HEK293 (cell line): ENCODE data around the gene C4BPB.

Experiments
- CTCF ChIA-PET: fragments of 350-600 bp; formaldehyde crosslinking; extraction: SDS; loops from one replicate; lab custom pipeline; 2021; ENCODE audit warnings: antibody characterized with exemption; lab: Yijun Ruan, JAX
- POLR2A ChIA-PET: fragments of 300-600 bp; formaldehyde crosslinking; extraction: SDS; loops from one replicate; lab custom pipeline; 2020; ENCODE audit warnings: antibody characterized with exemption, inconsistent platforms; lab: Yijun Ruan, JAX
- H3K27ac ChIP-seq: fragments of 200-500 bp; sonication (Bioruptor generic); 2 replicates; pipeline ENCODE4 v1.5.1; 2014; ENCODE audit warnings: low read depth, low read length, control low read depth, inconsistent platforms; ENCODE audit errors: extremely low read depth
- H3K36me3 ChIP-seq, 2 experiments: fragments of 200-500 bp in 1 of 2; sonication (Bioruptor generic) in 1 of 2; 1 replicate in 1 of 2; 2 replicates in 1 of 2; pipeline ENCODE4 v1.5.1; 2014 to 2017; ENCODE audit warnings: inconsistent platforms in 2 of 2, low read length in 2 of 2; ENCODE audit not compliant: control insufficient read depth in 2 of 2, insufficient read depth in 1 of 2
- H3K4me1 ChIP-seq: fragments of 200-500 bp; sonication (Bioruptor generic); 2 replicates; pipeline ENCODE4 v1.5.1; 2014; ENCODE audit warnings: mild to moderate bottlenecking, low read length, inconsistent platforms; ENCODE audit not compliant: control insufficient read depth, insufficient read depth
- H3K4me3 ChIP-seq: 2 replicates; pipeline ENCODE4 v1.5.1; 2011; ENCODE audit warnings: low read depth, mild to moderate bottlenecking, control low read depth, low read length, moderate library complexity
- H3K9me3 ChIP-seq: fragments of 200-500 bp; sonication (Bioruptor generic); 2 replicates; pipeline ENCODE4 v1.5.1; 2014; ENCODE audit warnings: low read depth, low read length, inconsistent platforms; ENCODE audit not compliant: control insufficient read depth, insufficient read depth
- HOXA7 ChIP-seq: sonication (generic); formaldehyde crosslinking; IDR thresholded peaks from 2 replicates; pipeline ENCODE4 v1.8.1; 2022; ENCODE audit warnings: missing genetic modification reagents, borderline replicate concordance
- KLF16 ChIP-seq: fragments of 450-650 bp; formaldehyde crosslinking; IDR thresholded peaks from 2 replicates; pipeline ENCODE4 v1.5.1; 2017; ENCODE audit warnings: missing biosample characterization, missing genetic modification characterization
- MZF1 ChIP-seq: fragments of 450-650 bp; formaldehyde crosslinking; IDR thresholded peaks from 2 replicates; pipeline ENCODE4 v1.5.1; 2017; ENCODE audit warnings: missing biosample characterization, missing genetic modification characterization, borderline replicate concordance
- RBAK ChIP-seq: fragments of 450-650 bp; formaldehyde crosslinking; IDR thresholded peaks from 2 replicates; pipeline ENCODE4 v1.5.1; 2016; ENCODE audit warnings: missing biosample characterization, missing genetic modification characterization
- SP2 ChIP-seq: fragments of 450-650 bp; formaldehyde crosslinking; IDR thresholded peaks from 2 replicates; pipeline ENCODE4 v1.5.1; 2016; ENCODE audit warnings: missing biosample characterization, missing genetic modification characterization
- ZBTB6 ChIP-seq: fragments of 450-650 bp; formaldehyde crosslinking; IDR thresholded peaks from 2 replicates; pipeline ENCODE4 v1.5.1; 2017; ENCODE audit warnings: missing biosample characterization, missing genetic modification characterization
- ZNF114 ChIP-seq: fragments of 450-650 bp; formaldehyde crosslinking; IDR thresholded peaks from 2 replicates; pipeline ENCODE4 v1.5.0; 2017; ENCODE audit warnings: missing biosample characterization, missing genetic modification characterization
- ZNF157 ChIP-seq: fragments of 450-650 bp; formaldehyde crosslinking; IDR thresholded peaks from 2 replicates; pipeline ENCODE4 v1.5.1; 2016; ENCODE audit warnings: missing biosample characterization, missing genetic modification characterization
- ZNF223 ChIP-seq: fragments of 450-650 bp; formaldehyde crosslinking; IDR thresholded peaks from 2 replicates; pipeline ENCODE4 v1.5.1; 2016; ENCODE audit warnings: missing biosample characterization, missing genetic modification characterization
- ZNF292 ChIP-seq: fragments of 450-650 bp; formaldehyde crosslinking; IDR thresholded peaks from 2 replicates; pipeline ENCODE4 v1.5.1; 2016; ENCODE audit warnings: low read depth, missing biosample characterization, missing genetic modification characterization, borderline replicate concordance
- ZNF354C ChIP-seq: fragments of 450-650 bp; formaldehyde crosslinking; IDR thresholded peaks from 2 replicates; pipeline ENCODE4 v1.5.1; 2016; ENCODE audit warnings: missing biosample characterization, missing genetic modification characterization, low read depth, borderline replicate concordance
- ZNF518A ChIP-seq: fragments of 450-650 bp; formaldehyde crosslinking; conservative IDR thresholded peaks from 2 replicates; pipeline ENCODE4 v1.5.1; 2016; ENCODE audit warnings: low read depth, missing biosample characterization, missing genetic modification characterization
- ZNF768 ChIP-seq: fragments of 450-650 bp; formaldehyde crosslinking; IDR thresholded peaks from 2 replicates; pipeline ENCODE4 v1.5.1; 2018; ENCODE audit warnings: missing biosample characterization, mild to moderate bottlenecking, missing genetic modification characterization
- ZNF777 ChIP-seq: fragments of 450-650 bp; formaldehyde crosslinking; IDR thresholded peaks from 2 replicates; pipeline ENCODE4 v1.5.1; 2017; ENCODE audit warnings: missing biosample characterization, missing genetic modification characterization, borderline replicate concordance
- ZNF837 ChIP-seq: fragments of 450-650 bp; formaldehyde crosslinking; IDR thresholded peaks from 2 replicates; pipeline ENCODE4 v1.5.1; 2016; ENCODE audit warnings: missing biosample characterization, missing genetic modification characterization
- TF ChIP-seq, protein P1 (sequence below): fragments of 450-650 bp; formaldehyde crosslinking; IDR thresholded peaks from 2 replicates; pipeline ENCODE4 v1.5.1; 2016; ENCODE audit warnings: missing biosample characterization, missing genetic modification characterization
- TF ChIP-seq, protein P2 (sequence below): fragments of 450-650 bp; formaldehyde crosslinking; IDR thresholded peaks from 2 replicates; pipeline ENCODE4 v1.5.1; 2017; ENCODE audit warnings: missing biosample characterization, missing genetic modification characterization

The C4BPB gene

DNA sequence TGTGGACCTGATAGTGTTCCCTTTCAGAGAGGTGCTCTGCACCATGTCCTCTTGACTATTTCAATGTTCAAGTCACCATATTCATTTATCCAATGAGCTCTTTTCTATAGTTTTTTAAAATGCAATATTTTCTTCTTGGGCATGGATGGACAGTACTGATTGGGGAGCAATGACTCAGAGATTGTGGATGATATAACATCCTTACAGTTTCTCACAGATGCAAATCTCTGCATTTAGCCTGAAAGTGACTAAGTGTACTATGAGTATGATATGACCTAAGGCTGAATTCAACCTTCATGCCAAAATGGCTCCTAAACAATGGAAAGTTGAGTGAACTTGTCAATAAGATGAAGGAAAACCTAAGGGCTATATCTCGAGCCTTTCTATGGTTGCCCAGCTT is 51.9 kb downstream of the C4BPB start (continued):
- no peak for TF ChIP-seq ZNF518A (tag by site-specific recombination)
- TF ChIP-seq ZNF157 (tag by site-specific recombination) = no peak
- TF ChIP-seq, protein P1, sequence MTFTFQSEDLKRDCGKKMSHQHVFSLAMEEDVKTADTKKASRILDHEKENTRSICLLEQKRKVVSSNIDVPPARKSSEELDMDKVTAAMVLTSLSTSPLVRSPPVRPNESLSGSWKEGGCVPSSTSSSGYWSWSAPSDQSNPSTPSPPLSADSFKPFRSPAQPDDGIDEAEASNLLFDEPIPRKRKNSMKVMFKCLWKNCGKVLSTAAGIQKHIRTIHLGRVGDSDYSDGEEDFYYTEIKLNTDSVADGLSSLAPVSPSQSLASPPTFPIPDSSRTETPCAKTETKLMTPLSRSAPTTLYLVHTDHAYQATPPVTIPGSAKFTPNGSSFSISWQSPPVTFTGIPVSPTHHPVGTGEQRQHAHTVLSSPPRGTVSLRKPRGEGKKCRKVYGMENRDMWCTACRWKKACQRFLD = no peak

DNA sequence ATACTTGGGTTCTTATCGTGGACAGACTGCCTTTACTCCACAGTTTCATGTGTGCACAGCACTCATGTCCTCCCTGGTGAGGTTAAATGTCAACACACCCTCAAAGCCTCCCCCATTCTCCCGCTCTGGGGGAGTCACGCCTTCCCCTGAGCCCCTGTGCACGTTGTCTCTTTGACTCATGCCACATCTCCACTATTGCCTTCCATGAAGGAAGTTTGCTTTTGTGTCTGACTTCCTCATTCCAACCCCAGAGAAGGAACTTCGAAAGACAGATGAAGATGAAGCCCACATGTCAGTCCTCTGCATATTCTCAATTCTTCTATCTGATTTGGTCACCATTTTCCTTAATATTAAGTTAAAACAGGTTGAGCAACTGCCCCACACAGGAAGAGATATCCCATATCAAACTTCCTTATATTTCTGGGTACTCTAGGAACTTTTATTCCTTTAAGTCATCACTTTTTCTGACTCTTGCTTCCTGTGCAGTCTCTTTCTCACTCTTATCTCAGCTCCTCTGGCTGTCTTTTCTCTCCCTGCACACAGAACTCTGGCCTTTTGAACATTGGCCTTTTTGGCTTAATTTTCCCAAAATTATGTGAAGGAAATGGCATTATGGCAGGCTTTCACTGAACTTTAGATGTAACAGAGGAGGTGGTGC is 56.9 kb downstream of the C4BPB start:
- Histone ChIP-seq H3K9me3 (no peaks in the 10 kb centered on the region), H3K4me1 (no peaks in the 10 kb centered on the region), H3K4me3 (no peak overlapping the region), H3K27ac (no peak overlapping the region), H3K36me3 (no peaks in the 10 kb centered on the region)
- TF ChIP-seq, protein P2, sequence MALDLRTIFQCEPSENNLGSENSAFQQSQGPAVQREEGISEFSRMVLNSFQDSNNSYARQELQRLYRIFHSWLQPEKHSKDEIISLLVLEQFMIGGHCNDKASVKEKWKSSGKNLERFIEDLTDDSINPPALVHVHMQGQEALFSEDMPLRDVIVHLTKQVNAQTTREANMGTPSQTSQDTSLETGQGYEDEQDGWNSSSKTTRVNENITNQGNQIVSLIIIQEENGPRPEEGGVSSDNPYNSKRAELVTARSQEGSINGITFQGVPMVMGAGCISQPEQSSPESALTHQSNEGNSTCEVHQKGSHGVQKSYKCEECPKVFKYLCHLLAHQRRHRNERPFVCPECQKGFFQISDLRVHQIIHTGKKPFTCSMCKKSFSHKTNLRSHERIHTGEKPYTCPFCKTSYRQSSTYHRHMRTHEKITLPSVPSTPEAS (tag by site-specific recombination) = no peak
- no peak for TF ChIP-seq ZNF837 (tag by site-specific recombination)
- TF ChIP-seq ZNF354C = no peak
- no peak for TF ChIP-seq MZF1
- TF ChIP-seq HOXA7 = no peak
- TF ChIP-seq RBAK (tag by site-specific recombination) = no peak
- no peak for TF ChIP-seq ZNF777 (tag by site-specific recombination)
- TF ChIP-seq ZNF223 (tag by site-specific recombination) = no peak
- no peak for TF ChIP-seq ZNF292 (tag by site-specific recombination)
- no peak for TF ChIP-seq ZNF768 (tag by site-specific recombination)
- TF ChIP-seq ZNF114 (tag by site-specific recombination) = no peak
- no peak for TF ChIP-seq KLF16
- no peak for TF ChIP-seq ZBTB6 (tag by site-specific recombination)
- no peak for TF ChIP-seq SP2 (tag by site-specific recombination)
- CTCF ChIA-PET = interaction anchor here (0.6 kb wide), 1 partner anchor 245 kb away, joined by 3 read pairs; no protein-coding TSS in a partner anchor
- POLR2A ChIA-PET = no interaction called here
